ENCODE data around the gene DCC. TPM values are rescaled to one million over a fixed set of nuclear protein-coding genes. Genes with fewer than 3 reads are reported as not detected.

The DCC gene
- total and polyA plus RNA-seq, 2 experiments from 2014 or later, result 0.53 to 0.73 TPM

DNA sequence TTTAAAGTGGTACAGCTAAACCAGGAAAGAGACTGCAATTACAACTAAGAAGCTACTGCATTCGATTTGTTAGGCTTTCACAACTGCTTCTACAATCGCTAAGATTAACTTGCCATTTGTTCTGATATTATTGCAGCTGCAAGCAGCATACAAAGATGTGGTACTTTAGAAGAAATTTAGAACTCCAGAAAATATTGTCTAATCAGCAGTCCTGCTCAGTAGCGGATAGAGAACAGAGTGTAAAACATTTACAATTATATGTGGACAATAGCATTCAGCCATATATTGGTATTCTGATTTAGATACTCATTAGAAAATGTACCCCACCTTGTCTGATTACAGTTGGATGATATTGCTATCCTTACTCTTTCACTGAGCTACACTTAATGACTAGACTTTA, 265.3 kb downstream of the DCC start:
- Histone ChIP-seq H4K20me1 (replicated peaks; ENCODE audit: insufficient read depth) (no peaks in the 10 kb centered on the region), H3F3A (replicated peaks; ENCODE audit: low read depth) (no peaks in the 10 kb centered on the region), H3K79me2 (replicated peaks; ENCODE audit: insufficient read depth) (no peaks in the 10 kb centered on the region), H3K27ac (ENCODE audit: low read depth) (no peak overlapping the region), H3K9me2 (ENCODE audit: insufficient read depth) (no peaks in the 10 kb centered on the region), H2AFZ (no peak overlapping the region), H3K36me3 (ENCODE audit: insufficient read depth) (no peaks in the 10 kb centered on the region), H3K27me3 (ENCODE audit: insufficient read depth) (no peaks in the 10 kb centered on the region), H3K4me1 (ENCODE audit: insufficient read depth) (peaks cover 5% of the 10 kb centered on the region; the same call in 1 of the 2 replicates), H3K4me3 (no peak overlapping the region), H3K4me2 (no peak overlapping the region)
- H3K9me3 Mint-ChIP-seq, result no peaks in the 10 kb centered on the region
- no peaks in the 10 kb centered on the region for H3K4me1 Mint-ChIP-seq
- H3K27me3 Mint-ChIP-seq (ENCODE audit: insufficient read depth, low read depth, poor library complexity), result no peaks in the 10 kb centered on the region
- DNase-seq (ENCODE audit: low spot score) (no peak), ATAC-seq (no peak)
- no peak overlapping the region for H3K4me3 Mint-ChIP-seq
- H3K27ac Mint-ChIP-seq, result no peak overlapping the region
- TF ChIP-seq POLR2AphosphoS5 (IDR thresholded peaks at IDR 0.05; ENCODE audit: low read depth) (no peak), ZNF331 (CRISPR knock-in tag; IDR thresholded peaks at IDR 0.05; ENCODE audit: low read depth) (no peak), JUNB (IDR thresholded peaks at IDR 0.05; ENCODE audit: unreplicated experiment) (no peak), NANOG (IDR thresholded peaks at IDR 0.05; ENCODE audit: borderline replicate concordance) (no peak), STAT1 (IDR thresholded peaks at IDR 0.05; ENCODE audit: unreplicated experiment) (no peak), ZNF462 (CRISPR knock-in tag; IDR thresholded peaks at IDR 0.05) (no peak), ZNF114 (CRISPR knock-in tag; IDR thresholded peaks at IDR 0.05) (no peak), CREB1 (CRISPR knock-in tag; IDR thresholded peaks at IDR 0.05; ENCODE audit: low read depth) (no peak), EZH2 (IDR thresholded peaks at IDR 0.05; ENCODE audit: low read depth, unreplicated experiment) (no peak), EZH2phosphoT487 (IDR thresholded peaks at IDR 0.05; ENCODE audit: unreplicated experiment) (no peak), CTCF (conservative IDR thresholded peaks at IDR 0.05; ENCODE audit: low read depth in 2 of 2) (no peak)
- TF ChIP-seq, protein P1, sequence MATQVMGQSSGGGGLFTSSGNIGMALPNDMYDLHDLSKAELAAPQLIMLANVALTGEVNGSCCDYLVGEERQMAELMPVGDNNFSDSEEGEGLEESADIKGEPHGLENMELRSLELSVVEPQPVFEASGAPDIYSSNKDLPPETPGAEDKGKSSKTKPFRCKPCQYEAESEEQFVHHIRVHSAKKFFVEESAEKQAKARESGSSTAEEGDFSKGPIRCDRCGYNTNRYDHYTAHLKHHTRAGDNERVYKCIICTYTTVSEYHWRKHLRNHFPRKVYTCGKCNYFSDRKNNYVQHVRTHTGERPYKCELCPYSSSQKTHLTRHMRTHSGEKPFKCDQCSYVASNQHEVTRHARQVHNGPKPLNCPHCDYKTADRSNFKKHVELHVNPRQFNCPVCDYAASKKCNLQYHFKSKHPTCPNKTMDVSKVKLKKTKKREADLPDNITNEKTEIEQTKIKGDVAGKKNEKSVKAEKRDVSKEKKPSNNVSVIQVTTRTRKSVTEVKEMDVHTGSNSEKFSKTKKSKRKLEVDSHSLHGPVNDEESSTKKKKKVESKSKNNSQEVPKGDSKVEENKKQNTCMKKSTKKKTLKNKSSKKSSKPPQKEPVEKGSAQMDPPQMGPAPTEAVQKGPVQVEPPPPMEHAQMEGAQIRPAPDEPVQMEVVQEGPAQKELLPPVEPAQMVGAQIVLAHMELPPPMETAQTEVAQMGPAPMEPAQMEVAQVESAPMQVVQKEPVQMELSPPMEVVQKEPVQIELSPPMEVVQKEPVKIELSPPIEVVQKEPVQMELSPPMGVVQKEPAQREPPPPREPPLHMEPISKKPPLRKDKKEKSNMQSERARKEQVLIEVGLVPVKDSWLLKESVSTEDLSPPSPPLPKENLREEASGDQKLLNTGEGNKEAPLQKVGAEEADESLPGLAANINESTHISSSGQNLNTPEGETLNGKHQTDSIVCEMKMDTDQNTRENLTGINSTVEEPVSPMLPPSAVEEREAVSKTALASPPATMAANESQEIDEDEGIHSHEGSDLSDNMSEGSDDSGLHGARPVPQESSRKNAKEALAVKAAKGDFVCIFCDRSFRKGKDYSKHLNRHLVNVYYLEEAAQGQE (IDR thresholded peaks at IDR 0.05; ENCODE audit: unreplicated experiment), result no peak
- TF ChIP-seq, protein P2, sequence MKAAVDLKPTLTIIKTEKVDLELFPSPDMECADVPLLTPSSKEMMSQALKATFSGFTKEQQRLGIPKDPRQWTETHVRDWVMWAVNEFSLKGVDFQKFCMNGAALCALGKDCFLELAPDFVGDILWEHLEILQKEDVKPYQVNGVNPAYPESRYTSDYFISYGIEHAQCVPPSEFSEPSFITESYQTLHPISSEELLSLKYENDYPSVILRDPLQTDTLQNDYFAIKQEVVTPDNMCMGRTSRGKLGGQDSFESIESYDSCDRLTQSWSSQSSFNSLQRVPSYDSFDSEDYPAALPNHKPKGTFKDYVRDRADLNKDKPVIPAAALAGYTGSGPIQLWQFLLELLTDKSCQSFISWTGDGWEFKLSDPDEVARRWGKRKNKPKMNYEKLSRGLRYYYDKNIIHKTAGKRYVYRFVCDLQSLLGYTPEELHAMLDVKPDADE (IDR thresholded peaks at IDR 0.05), result no peak
- no peaks in the 10 kb centered on the region for H3K36me3 Mint-ChIP-seq (ENCODE audit: low read depth)

All from GM23338 (cell line).